Activated CD4-positive, alpha-beta T cell treated with anti-CD3 and anti-CD28 coated beads, Interleukin-2, Interleukin-6, amounts not matched to agents 100 ng/mL and 50 ng/mL, durations not matched to agents 16 hours and 8 hours (primary cell): ENCODE measurements around the gene HPSE2.
"Not testable (repeated sequence)": the region's sequence is repeated elsewhere in the genome, so short reads cannot be mapped to it uniquely, and the experiment has no call there.

Experiments used
- DNase-seq: peaks from one replicate; pipeline ENCODE4 v3.0.0-alpha.2; 2020

Gene HPSE2

GRCh38 chr10:98539578-98539977, 696.1 kb downstream of the HPSE2 start:
- DNase-seq, result no peak

- DNase-seq, result no peak
Observed at GRCh38 chr10:98538472-98538871, 697.2 kb downstream of the HPSE2 start.

GRCh38 chr10:98536551-98536950, 699.1 kb downstream of the HPSE2 start:
- no peak for DNase-seq

- no peak for DNase-seq
Observed at GRCh38 chr10:98533746-98534445, 701.8 kb downstream of the HPSE2 start.

- DNase-seq, result no peak
Observed at GRCh38 chr10:98533241-98533640, 702.4 kb downstream of the HPSE2 start.

- no peak for DNase-seq
Observed at GRCh38 chr10:98528805-98529183, 706.9 kb downstream of the HPSE2 start.

GRCh38 chr10:98528166-98528804, 707.4 kb downstream of the HPSE2 start:
- DNase-seq, result no peak

GRCh38 chr10:98525969-98526368, 709.7 kb downstream of the HPSE2 start:
- DNase-seq, result no peak

- DNase-seq, result no peak
Observed at GRCh38 chr10:98524124-98524523, 711.5 kb downstream of the HPSE2 start.

GRCh38 chr10:98519841-98520240, 715.8 kb downstream of the HPSE2 start:
- DNase-seq, result no peak

- no peak for DNase-seq
Observed at GRCh38 chr10:98517672-98518071, 718.0 kb downstream of the HPSE2 start.

GRCh38 chr10:98516352-98516751, 719.3 kb downstream of the HPSE2 start:
- no peak for DNase-seq

- DNase-seq, result no peak
Observed at GRCh38 chr10:98513704-98514103, 721.9 kb downstream of the HPSE2 start.

GRCh38 chr10:98511876-98512275, 723.8 kb downstream of the HPSE2 start:
- DNase-seq, result no peak

- DNase-seq, result no peak
Observed at GRCh38 chr10:98510412-98510995, 725.1 kb downstream of the HPSE2 start.

- DNase-seq, result no peak
Observed at GRCh38 chr10:98509745-98510144, 725.9 kb downstream of the HPSE2 start.

GRCh38 chr10:98502535-98502934, 733.1 kb downstream of the HPSE2 start:
- DNase-seq, result not testable (repeated sequence)

- DNase-seq, result no peak
Observed at GRCh38 chr10:98492763-98493162, 742.9 kb downstream of the HPSE2 start.

GRCh38 chr10:98489561-98490481, 745.8 kb downstream of the HPSE2 start:
- no peak for DNase-seq

GRCh38 chr10:98488669-98489430, 746.8 kb downstream of the HPSE2 start:
- no peak for DNase-seq

GRCh38 chr10:98487649-98488048, 748.0 kb downstream of the HPSE2 start:
- no peak for DNase-seq

- DNase-seq, result no peak
Observed at GRCh38 chr10:98486421-98486820, 749.2 kb downstream of the HPSE2 start.

GRCh38 chr10:98485959-98486358, 749.7 kb downstream of the HPSE2 start:
- no peak for DNase-seq
